ENCODE measurements around the gene PIGV.

The PIGV gene
- total RNA-seq = 10.3 to 16.5 reads per million in 2 donors

DNA sequence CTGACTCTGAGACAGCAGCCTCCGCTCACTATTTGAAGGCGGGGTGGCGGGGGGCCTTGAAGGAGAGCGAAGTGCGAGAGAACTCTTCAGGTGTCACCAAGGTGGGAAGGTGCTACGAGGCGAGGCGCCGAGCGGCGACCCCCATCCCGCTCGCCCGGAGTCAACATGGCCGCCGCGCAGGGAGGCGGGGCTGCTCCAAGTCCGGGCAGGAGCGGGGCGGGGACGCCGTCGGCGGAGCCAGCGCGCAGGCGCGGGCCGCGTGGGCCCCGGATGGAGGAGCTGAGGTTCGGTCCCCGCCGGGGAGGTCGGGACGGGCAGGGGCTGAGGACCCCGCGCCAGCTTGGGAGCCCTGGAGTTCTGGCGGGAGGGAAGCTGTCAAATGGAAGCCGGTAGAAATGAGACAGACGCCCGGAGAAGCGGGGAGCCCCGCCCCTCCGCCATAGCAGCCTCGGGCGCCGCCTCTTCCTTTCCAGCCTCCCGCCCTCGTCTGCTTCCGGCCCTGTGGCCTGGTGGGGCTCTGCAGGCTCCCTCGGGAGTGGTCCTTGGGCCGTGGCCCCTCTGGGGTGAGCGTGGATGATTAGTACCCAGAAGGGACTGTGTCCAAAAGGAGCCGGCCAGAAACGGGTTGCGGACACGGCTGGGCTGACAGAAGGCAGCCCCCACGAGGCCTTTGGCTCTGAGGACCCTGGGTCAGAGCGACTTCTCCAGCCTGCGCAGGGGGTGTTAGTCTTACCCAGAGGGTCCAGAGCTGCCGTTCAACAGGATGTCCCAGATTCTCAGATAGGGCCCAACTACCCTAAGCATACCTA lies at the start of gene PIGV:
TSS of gene PIGV (plus strand) at position 245 of the 809 bp plus-strand sequence. CDS start 2,866 bp downstream, outside the sequence.
- DNase-seq = peak; percentile 77 to 90 (median 81)

DNA sequence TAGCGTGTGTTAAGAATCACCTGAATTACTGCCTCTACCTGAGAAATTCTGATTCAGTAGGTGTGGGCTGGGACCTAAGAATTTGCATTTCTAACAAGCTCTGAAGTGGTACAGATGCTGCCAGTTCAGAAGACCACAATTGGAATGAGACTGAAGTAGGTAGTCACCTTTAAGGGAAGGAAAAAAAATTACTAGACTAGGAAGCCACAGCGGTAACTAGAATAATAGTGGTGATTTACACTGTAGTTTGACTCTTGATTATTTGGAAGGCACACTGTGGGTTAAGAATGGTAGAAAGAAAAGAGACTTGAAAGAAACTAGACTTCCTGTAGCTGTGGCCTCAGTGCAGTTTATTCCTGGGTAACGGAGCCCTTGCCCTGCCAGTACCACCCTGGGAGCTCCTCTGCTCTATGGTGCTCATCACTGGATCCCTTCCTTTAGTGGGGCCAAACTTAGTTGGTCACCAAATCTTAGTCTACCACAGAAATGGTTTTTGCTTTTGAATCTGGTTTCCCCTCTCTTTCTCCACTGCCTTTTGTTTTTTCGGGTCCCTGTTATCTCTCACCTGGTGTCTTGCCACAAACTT lies 48.3 kb upstream of the PIGV start:
- DNase-seq = peak in 1 of 5 experiments; percentile 42

DNA sequence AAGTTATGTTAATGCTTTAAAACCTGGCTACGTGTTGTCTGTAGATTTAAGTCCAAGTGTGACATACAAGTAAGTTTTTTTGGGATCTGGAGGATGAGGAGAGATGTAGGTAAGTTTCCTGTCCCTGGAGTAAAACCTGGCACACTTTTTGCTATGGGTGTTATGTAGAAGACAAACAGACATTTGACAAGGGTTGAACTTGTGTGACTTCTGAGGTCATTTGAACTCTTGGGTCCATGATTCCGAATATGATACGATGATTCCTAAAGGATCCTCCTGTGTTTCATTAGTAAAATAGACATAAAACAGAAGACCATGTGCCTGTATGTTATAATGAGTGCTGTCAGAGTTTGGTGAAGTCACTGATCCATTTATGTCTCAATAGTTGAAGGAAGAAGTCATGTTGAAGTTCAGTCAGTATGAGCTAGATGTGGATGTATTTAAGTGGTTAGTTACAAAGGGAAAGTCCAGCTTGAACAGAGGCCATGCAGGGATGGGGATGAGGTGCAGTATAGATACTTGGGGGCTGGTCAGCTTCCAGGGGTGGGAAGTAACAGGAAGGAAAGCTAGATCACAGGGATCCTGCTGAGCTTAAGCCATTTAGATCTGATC lies 47.6 kb upstream of the PIGV start:
- no peak for DNase-seq

DNA sequence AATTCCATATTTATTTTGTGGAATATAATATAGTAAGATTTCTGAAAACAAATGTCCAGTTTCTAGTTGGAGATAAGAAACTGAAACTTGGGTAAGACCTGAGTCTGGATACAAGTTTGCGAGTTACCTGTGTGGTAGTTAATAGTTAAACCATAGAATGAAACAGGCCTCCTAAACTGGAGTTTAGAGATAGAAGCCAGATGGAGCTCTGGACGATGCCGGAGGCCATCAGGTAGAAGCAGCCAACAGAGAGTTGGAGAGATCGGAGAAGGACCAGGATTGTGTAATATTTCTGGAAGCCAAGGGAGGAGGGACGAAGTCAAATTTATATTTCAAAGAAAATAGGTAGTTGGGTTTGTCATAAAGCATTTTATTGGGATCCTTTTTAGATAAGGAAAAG lies 46.8 kb upstream of the PIGV start:
- no peak for DNase-seq

GRCh38 chr1:26743426-26744059 lies 44.2 kb upstream of the PIGV start:
- no peak for DNase-seq

- DNase-seq = peak; percentile 28 to 99 (median 72)
Observed at GRCh38 chr1:26744075-26744959, 43.4 kb upstream of the PIGV start.

DNA sequence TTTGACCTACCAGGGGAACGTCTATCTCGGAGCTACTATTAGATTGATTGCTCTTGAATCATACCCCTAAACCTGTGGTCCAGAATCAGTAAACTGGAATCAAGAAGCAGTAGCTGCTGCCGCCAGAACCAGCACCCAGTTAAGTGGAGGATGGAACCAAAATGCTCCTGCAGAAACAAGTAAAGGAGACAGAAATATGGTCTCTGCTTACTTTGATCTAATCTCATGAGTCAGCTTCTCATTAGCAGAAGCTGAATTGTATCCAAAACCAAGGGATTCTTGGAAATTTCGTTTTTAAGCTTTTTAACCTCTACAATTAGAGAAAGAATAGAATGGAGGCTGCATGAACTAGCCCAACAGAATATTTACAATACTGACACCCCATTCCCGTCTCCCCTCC lies 42.6 kb upstream of the PIGV start:
- no peak for DNase-seq

- DNase-seq = no peak
Observed at GRCh38 chr1:26747048-26747447, 40.7 kb upstream of the PIGV start.

GRCh38 chr1:26748351-26748750 lies 39.4 kb upstream of the PIGV start:
- no peak for DNase-seq

DNA sequence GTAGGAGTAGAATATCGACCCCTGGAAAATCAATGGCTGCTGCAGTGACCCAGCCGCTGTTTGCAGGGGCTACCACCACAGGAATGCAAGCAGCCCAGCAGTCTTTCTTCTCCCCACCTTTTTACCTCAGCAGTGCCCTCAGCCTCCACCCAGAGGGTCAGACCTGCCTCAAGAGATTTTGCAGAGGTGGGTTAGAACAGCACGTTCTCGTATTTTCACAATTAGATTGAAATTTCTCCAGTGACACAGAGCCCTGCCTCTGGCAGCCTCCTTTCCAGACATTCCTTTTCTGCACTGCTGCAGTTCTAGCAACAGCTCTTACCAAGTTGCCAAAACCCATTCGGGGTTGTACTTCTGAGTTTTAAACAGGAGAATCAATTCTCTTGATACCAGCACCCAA lies 38.3 kb upstream of the PIGV start:
- DNase-seq = no peak

DNA sequence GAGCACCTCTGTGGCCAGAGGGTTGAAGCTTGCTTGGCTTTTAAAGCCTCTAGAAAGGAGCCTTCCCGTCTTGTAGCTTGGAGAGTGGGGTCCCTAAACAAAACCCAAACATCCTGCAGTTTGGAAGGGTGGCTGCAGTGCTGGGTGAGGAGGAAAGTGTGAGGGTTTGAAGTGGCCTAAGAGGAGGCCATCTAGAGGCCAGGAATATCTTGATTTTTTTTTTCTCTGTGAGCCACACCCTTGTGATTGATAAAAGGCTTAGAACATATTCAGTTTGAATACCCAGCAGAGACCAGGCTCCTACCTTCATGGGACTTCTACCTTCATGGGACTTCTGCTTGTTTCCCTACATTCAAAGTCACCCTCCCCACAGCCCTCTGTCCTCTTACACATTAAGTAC lies 37.3 kb upstream of the PIGV start:
- no peak for DNase-seq

- DNase-seq = no peak
Observed at GRCh38 chr1:26752519-26752918, 35.2 kb upstream of the PIGV start.

DNA sequence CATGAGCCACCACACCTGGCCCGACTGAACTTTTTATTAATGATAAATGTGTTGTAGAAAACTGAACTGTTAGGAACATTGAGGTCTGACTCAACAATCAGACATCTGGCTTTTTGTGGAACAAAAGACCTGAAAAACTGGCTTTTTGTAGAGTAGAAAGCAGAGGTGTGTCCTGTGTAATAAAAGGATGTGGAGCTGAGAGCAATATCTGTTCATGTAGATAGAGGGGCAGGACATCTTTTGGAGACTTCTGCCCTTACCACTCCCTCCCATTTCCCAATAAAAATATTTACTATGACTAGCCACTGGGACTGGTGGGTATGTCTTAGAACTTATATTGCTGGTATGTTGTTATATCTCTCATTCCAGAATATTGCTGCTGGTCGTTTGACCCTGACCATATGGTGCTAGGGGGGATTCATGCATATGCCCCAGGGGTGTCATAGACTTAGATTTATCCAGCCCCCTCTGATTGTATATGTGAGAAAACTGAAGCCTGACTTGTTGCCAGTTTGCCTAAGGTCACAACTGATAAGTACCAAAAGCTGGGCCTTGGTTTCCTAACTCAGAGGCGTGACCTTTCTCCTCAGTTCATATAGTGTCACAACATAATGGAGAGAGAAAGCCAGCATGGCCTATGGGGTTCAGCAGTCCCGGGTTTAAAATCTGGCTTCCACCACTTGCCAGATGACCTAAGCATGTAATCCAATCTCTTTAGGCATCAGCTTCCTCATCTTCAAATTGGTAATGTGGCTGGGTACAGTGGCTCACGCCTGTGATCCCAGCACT lies 33.5 kb upstream of the PIGV start:
- no peak for DNase-seq

DNA sequence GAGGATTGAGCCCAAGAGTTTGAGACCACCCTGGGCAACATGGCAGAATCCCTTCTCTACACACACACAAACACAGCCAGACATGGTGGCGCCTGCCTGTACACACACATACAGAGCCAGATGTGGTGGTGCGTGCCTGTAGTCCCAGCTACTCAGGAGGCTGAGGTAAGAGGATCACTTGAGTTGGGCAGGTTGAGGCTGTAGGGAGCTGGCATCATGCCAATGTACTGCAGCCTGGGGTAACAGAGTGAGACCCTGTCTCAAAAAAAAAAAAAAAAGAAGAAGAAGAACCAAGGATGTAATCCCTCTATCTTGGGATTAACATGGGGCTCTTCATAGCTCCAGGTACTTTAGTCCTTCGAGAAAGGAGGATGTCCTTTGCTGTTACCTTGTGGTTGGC lies 29.4 kb upstream of the PIGV start:
- no peak for DNase-seq

DNA sequence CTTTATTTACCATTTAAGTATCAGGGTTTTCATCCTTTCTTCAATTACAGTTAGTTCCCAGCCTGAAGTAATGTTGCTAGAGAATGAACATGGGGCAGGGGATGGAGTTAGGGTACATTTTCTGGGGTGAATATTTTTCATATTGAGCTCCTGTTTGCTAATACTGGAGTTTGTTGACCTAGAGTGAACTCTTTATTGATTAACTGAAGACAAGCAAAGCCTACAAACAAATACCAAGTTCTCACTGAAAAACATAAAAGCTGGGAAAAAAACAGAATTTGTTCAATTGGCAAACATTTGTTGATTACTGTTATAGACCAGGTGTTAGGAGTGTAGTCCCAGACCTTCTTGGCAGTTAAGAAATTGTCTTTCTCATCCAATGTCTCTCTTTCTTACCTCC lies 28.2 kb upstream of the PIGV start:
- no peak for DNase-seq

DNA sequence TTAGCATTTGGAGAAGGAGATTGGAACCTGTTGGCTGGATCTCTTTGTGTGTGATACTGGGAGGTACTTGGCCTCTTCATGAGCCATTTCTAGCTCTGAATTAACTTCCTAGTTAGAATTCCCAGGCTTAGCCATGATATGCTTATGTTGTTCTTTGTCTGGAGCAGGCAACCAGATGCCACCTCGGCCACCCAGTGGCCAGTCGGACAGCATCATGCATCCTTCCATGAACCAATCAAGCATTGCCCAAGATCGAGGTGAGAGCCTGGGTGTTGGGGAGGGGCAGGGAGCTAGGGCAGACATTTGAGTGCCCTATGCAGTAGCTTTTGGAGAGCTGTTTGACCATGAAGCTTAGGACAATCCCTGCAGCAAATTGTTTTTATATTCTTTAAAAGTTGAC lies 26.5 kb upstream of the PIGV start:
- DNase-seq = no peak

GRCh38 chr1:26767714-26768113 lies 20.0 kb upstream of the PIGV start:
- no peak for DNase-seq

DNA sequence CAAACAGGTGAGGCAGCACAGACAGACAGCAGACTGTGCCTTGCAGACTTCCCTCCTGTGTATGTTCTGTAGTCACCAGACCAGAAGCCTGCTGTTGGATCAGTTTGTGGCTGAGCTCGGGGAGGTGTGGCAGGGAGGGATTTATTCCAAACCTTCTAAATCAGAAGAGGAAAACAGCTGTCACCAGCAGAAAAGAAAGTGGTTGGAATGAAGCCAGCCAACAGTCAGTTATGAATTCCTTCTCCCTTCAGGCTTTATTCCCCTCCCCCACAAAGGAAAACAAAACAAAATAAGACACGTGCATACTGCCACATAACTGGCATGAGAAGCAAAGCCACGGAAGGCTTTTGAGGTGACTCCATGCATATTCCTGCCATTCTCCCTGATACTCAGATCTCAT lies 19.0 kb upstream of the PIGV start:
- no peak for DNase-seq

DNA sequence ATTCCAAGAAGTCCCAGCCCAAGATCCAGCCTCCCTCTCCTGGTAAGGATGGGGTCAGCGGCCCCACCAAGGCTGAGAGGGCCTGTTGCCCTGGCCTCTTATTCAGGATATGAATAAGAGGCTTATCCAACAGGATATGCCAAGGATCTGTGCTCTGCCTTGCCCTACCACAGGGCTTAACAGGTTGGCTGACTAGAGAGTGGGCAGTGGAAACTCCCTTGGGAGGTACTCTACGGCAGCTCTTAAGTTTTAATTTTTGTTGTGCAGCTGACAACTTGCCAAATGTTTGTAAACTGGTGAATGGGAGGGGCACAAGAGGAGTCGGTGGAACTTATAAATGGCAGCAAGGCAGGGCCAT lies 16.5 kb upstream of the PIGV start:
- DNase-seq = no peak

DNA sequence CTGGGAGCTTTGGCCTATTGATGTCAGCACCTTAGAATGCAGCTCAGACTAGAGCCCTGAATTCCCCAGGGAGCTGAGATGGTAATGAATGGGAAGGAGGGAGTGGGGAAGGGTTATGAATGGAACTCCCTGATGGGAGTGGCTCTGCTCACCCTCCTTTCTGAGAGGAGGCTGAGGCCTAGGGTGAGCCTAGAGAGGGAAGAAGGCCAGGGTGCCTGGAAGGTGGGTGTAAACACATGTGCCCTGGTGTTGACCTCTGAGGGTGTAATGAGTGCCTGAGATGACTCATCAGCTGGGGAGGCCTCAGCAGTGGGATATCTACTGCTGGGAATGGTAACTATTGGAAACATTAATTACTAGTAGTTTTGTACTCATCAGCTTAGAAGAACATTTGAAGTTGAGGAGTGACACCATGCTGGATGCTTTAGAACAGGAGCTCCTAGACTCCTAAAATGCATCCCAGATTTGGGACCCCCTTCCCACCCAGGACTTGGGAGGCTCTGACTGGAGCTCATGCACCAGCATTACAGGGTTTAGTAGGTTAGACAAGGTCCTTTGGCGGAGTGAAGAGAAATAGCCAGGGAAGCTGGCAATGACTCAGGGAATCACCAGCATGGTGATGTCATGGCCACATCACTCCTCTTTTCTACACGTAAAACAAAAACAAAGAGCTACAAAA lies 16.0 kb upstream of the PIGV start:
- peak in 1 of 5 experiments; percentile 26 for DNase-seq

GRCh38 chr1:26772687-26773086 lies 15.1 kb upstream of the PIGV start:
- DNase-seq = no peak

Data from T-helper 2 cell (primary cell).